Stromal cell of bone marrow (primary cell): ENCODE data around the gene ITGB4.

Experiments used
- DNase-seq: peaks from one replicate; pipeline ENCODE4 v3.0.0-alpha.2; 2012; ENCODE audit warnings: low read depth

The ITGB4 gene

GRCh38 chr17:75731716-75732498, 10.6 kb downstream of the ITGB4 start:
- DNase-seq: no peak

DNA sequence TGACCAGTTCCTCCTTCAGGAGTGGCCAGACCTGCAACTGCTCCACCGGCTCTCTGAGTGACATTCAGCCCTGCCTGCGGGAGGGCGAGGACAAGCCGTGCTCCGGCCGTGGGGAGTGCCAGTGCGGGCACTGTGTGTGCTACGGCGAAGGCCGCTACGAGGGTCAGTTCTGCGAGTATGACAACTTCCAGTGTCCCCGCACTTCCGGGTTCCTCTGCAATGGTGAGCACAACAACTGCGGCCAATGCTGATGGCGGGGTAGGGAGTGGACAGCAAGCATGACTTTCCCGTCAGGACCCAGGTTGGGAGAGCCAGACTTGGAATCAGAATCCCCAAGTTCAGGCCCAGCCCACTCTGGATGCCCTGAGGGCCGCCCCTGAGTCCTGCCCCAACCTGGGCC, 12.2 kb downstream of the ITGB4 start:
- no peak for DNase-seq

- no peak for DNase-seq
Measured at GRCh38 chr17:75734674-75735294, 13.5 kb downstream of the ITGB4 start.

DNA sequence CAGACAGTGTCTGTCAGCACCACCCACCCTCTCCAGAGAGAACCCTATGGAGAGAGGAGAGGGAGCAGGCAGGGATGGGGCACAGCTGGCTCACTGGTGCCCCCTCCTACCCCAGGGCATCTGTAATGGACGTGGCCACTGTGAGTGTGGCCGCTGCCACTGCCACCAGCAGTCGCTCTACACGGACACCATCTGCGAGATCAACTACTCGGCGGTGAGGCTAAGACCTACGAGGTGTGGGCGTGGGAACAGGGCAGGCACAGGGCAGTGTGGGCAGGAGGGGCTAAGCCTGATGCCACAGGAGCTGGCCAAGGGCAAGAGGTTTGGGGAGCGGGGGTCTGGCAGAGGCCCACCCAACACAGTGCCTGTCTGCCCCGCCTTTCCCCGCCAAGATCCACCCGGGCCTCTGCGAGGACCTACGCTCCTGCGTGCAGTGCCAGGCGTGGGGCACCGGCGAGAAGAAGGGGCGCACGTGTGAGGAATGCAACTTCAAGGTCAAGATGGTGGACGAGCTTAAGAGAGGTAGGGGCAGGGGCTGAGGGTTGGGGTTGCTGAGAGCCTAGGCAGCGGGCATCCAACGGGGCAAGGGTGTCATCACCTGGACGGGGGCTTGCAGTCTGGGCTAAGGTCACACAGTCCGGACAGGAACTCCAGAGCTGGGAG, 15.0 kb downstream of the ITGB4 start:
- no peak for DNase-seq

DNA sequence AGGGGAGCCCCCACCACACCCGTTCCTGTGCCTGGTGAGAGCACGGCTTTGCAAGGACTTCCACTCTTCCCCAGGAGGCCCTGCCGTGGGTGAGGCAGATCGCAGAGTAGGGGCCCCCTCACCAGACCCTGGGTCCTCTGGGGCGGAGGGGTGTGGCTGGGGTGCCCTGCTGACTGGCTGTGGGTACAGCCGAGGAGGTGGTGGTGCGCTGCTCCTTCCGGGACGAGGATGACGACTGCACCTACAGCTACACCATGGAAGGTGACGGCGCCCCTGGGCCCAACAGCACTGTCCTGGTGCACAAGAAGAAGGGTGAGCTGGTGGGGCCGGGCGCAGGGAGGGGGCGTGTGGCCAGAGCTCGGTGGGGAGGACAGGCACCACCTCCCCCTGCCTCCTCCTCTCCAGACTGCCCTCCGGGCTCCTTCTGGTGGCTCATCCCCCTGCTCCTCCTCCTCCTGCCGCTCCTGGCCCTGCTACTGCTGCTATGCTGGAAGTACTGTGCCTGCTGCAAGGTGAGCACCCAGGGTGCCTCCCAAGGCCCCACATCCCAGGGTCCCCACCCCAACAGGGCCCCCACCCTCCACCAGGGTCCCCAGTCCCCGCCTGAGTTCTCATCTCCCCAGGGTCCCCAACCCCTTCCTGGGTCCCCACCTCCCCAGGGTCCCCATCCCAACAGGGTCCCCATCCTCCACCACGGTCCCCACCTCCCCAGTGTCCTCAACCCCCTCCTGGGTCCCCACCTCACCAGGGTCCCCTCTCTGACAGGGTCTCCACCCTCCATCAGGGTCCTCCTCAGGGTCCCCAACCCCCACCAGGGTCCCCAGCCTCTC, 16.1 kb downstream of the ITGB4 start:
- no peak for DNase-seq

GRCh38 chr17:75738218-75738802, 17.1 kb downstream of the ITGB4 start:
- peak; percentile 8 for DNase-seq

DNA sequence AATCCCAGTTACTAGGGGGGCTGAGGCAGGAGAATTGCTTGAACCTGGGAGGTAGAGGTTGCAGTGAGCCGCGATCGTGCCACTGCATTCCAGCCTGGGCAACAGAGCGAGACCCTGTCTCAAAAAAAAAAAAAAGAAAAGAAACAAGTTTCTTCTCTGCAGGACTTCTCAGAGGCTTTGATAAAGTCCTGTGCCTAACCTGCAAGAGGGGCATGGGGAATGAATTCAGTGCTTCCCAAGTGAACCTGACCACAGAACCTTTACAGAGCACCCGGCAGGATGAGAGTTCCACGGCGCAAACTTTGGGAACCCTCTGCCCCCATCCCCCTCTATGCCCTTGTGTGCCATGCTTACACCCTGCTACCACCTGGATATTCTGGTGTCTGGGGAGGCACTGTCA, 17.9 kb downstream of the ITGB4 start:
- no peak for DNase-seq

GRCh38 chr17:75739801-75740200, 18.5 kb downstream of the ITGB4 start:
- no peak for DNase-seq

DNA sequence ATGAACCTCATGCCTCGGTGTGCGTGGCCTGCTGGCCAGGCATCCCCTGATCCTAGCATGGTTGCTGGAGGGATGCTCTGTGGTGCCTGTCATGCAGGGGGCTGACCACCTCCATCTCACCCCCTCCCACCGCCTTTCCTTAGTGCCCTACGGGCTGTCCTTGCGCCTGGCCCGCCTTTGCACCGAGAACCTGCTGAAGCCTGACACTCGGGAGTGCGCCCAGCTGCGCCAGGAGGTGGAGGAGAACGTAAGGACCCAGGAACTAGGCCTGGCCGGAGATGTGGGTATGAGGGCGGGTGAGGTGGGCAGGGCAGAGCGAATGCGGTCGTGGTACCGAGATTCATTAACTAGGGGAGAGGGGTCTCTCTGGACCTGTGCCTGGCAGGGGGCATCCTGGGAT, 19.0 kb downstream of the ITGB4 start:
- DNase-seq: no peak

DNA sequence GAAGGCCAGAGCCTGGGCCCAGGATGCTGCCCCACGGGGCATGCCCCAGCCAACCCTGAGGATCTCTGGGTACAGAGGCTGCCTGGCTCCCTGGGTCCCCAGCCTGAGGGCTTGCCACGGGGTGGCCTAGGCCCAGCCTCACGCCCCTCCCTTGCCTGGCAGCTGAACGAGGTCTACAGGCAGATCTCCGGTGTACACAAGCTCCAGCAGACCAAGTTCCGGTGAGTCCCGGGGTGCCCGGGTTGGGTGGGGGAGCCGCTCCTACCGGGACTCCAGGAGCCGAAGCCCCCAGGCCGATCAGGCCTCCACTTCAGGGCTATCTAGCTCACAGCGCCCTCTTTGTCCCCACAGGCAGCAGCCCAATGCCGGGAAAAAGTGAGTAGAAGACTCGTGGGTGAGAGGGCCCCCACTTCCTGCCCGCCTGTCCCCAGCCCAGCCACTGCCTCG, 19.4 kb downstream of the ITGB4 start:
- DNase-seq: no peak

GRCh38 chr17:75742337-75742736, 21.1 kb downstream of the ITGB4 start:
- DNase-seq: no peak

GRCh38 chr17:75743625-75744206, 22.5 kb downstream of the ITGB4 start:
- DNase-seq: no peak

- DNase-seq: no peak
Measured at GRCh38 chr17:75748706-75749105, 27.4 kb downstream of the ITGB4 start.

DNA sequence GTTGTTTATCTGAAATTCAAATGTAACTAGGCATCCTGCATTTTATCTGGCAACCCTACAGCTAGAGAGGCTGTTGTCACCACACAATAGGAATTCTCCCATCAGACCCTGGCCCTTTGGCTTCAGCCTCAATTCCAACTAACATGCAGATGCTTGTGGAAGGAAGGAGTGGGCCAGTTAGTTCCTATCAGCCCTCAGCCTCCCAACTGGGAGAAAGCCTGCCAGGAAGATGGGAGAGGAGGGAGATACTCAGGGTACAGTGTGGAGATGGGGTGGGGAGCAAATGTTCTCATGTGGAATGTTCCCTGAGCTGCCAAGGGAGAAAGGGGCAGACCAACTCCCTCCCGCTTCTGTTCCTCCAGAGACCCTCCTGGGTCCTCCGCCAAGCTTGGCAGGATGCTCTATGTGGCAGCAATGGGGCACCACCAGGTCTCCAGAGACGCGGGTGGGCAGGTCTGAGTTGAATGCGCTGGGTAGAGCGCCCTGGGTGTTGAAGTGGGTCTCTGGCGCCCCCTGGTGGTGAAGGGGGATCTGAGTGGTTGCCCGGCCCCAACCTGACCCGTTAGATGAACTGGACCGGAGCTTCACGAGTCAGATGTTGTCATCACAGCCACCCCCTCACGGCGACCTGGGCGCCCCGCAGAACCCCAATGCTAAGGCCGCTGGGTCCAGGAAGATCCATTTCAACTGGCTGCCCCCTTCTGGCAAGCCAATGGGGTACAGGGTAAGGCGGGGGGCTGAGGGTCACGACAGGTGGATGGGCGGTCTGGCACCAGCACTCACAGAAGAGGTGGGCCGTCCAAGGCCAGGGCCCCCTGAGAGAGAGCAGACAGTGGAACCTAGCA, 28.5 kb downstream of the ITGB4 start:
- DNase-seq: peak; percentile 36

DNA sequence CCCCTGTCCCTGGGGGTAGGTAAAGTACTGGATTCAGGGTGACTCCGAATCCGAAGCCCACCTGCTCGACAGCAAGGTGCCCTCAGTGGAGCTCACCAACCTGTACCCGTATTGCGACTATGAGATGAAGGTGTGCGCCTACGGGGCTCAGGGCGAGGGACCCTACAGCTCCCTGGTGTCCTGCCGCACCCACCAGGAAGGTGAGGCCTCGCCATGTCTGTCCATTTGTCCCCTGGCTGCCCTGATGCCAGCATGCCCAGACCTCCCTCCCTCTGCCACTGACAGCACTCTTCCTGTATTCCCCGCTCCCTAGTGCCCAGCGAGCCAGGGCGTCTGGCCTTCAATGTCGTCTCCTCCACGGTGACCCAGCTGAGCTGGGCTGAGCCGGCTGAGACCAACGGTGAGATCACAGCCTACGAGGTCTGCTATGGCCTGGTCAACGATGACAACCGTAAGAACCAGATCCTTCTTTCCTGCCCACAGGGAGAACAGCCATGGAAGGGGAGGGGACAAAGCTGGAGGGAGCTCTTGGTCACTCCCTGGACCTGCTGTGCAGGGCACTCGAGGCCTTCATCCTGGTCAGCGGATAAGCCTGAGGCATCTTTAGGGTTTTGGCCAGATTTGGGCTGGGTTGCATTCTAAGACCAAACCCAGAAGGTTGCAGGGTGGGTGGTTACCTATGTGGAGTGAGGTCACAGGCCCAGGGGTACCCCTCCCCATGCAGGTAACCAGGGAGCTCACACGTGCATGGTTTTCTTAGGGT, 29.6 kb downstream of the ITGB4 start:
- no peak for DNase-seq

DNA sequence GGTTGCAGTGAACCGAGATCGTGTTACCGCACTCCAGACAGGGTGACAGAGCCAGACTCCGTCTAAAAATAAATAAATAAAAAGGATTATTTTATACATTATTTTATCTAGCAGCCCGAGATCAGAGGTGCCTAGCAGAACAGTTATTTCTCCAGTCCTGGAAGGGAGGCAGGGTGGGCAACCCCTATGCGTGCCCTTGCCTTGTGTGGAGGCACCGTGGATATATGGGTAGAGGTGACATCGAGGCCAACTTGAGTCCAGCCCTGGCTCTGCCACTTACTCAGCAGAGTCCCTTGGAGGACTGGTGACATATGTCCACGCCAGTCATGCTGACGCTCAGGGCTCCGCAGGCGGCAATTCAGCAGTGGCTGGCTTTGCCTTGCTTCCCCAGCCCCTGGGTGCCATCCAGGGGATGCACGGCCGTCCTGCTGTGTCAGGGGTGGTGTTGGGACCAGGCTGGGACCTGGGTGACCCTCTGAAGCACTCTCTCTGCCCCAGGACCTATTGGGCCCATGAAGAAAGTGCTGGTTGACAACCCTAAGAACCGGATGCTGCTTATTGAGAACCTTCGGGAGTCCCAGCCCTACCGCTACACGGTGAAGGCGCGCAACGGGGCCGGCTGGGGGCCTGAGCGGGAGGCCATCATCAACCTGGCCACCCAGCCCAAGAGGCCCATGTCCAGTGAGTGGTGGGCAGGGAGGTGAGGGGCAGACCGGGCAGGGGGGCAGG, 30.6 kb downstream of the ITGB4 start:
- DNase-seq: no peak

- DNase-seq: no peak
Measured at GRCh38 chr17:75752405-75752709, 31.1 kb downstream of the ITGB4 start.

DNA sequence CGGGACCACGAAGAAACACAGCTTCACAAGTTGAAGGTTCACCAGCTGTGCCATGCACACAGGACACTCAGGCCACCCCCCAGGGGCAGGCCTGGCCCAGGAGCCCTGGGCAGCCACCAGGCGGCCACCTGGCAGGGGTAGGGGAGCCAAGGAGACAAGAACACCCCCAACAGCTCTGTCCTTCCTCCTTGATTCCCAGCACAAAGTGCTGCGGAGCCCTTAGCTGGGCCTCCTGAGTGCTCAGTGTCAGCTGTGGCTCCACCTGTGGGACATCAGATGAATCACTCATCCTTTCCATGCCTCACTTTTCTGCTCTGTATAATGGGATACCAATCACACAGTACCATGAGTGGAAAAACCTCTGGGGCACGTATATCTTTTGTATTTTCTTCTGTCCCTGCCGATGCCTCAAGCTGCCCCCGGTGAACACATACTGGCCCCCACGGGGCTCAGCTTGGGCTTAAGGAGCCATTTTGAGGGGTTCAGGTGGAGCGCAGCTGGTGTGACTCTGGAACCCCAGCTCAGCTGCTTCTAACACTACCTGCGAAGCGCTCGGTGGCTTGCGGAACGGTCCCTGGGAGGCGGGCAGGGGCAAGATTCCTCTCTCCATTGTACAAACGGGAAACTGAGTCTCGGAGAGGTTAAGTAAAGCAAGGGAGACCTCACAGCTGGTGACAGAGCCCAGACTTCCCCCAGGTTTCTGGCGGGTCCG, 31.7 kb downstream of the ITGB4 start:
- DNase-seq: no peak
